HepG2 (cell line): Measurements from ENCODE around the gene FBXO2. TPM values are rescaled to one million over a fixed set of nuclear protein-coding genes. Genes with fewer than 3 reads are reported as not detected.

ENCODE experiments used
- BCL6 ChIP-seq: IDR thresholded peaks from 2 replicates; pipeline ENCODE4 v1.6.1; 2016; ENCODE audit warnings: missing genetic modification reagents, missing compliant biosample characterization
- CENPBD1 ChIP-seq: sonication (generic); formaldehyde crosslinking; IDR thresholded peaks from 2 replicates; pipeline ENCODE4 v1.8.0; 2022; ENCODE audit warnings: missing genetic modification reagents, low read depth, mild to moderate bottlenecking, borderline replicate concordance
- DRAP1 ChIP-seq: IDR thresholded peaks from 2 replicates; pipeline ENCODE4 v1.6.1; 2016; ENCODE audit warnings: missing genetic modification reagents, missing compliant biosample characterization
- HNF4G ChIP-seq, 2 experiments: sonication (generic) in 1 of 2; formaldehyde crosslinking in 1 of 2; IDR thresholded peaks; 2 replicates each; pipeline versions ENCODE4 v1.4.0 to v1.6.1; 2011 to 2020; ENCODE audit warnings: borderline replicate concordance in 2 of 2, low read depth in 2 of 2, mild to moderate bottlenecking in 2 of 2, low read length in 1 of 2, missing genetic modification reagents in 1 of 2, moderate library complexity in 1 of 2
- KIAA2018 ChIP-seq: sonication (generic); formaldehyde crosslinking; IDR thresholded peaks from 2 replicates; pipeline ENCODE4 v1.5.0; 2020; ENCODE audit warnings: mild to moderate bottlenecking, missing genetic modification reagents, borderline replicate concordance
- MATR3 ChIP-seq: sonication (generic); formaldehyde crosslinking; IDR thresholded peaks from 2 replicates; pipeline ENCODE4 v1.4.0; 2020; ENCODE audit warnings: missing genetic modification reagents
- MED1 ChIP-seq: sonication (generic); formaldehyde crosslinking; IDR thresholded peaks from 2 replicates; pipeline ENCODE4 v1.4.0; 2020; ENCODE audit warnings: missing genetic modification reagents
- MEIS2 ChIP-seq: sonication (generic); formaldehyde crosslinking; IDR thresholded peaks from 2 replicates; pipeline ENCODE4 v1.9.0; 2021; ENCODE audit warnings: mild to moderate bottlenecking, missing genetic modification reagents
- TGIF2 ChIP-seq: IDR thresholded peaks from 2 replicates; pipeline ENCODE4 v1.6.1; 2016; ENCODE audit warnings: control low read depth, missing compliant biosample characterization
- U2AF1 ChIP-seq: fragments of 200-400 bp; formaldehyde crosslinking; optimal IDR thresholded peaks from 2 replicates; pipeline ENCODE3; 2017; ENCODE audit warnings: mild to moderate bottlenecking, low read depth, low read length
- ZNF274 ChIP-seq: sonication (generic); formaldehyde crosslinking; IDR thresholded peaks from 2 replicates; pipeline ENCODE4 v1.5.1; 2020; ENCODE audit warnings: mild to moderate bottlenecking, missing genetic modification reagents
- ZNF430 ChIP-seq: sonication (generic); formaldehyde crosslinking; IDR thresholded peaks from 2 replicates; pipeline ENCODE4 v1.9.0; 2021; ENCODE audit warnings: mild to moderate bottlenecking, missing genetic modification reagents
- ZNF550 ChIP-seq: sonication (generic); formaldehyde crosslinking; IDR thresholded peaks from 2 replicates; pipeline ENCODE4 v1.4.0; 2020; ENCODE audit warnings: mild to moderate bottlenecking, missing genetic modification reagents, borderline replicate concordance
- ZNF616 ChIP-seq: sonication (generic); formaldehyde crosslinking; IDR thresholded peaks from 2 replicates; pipeline ENCODE4 v1.5.0; 2020; ENCODE audit warnings: low read depth, mild to moderate bottlenecking, missing genetic modification reagents
- ZNF687 ChIP-seq: sonication (generic); formaldehyde crosslinking; IDR thresholded peaks from 2 replicates; pipeline ENCODE4 v1.5.1; 2020; ENCODE audit warnings: mild to moderate bottlenecking, missing genetic modification reagents, moderate library complexity
- polyA plus RNA-seq, 8 experiments: library from polyadenylated mRNA; depleted of rRNA in 3 of 8; stranded (reverse) in 7 of 8; unstranded in 1 of 8; fragments of >200 nt; fragmentation: Illumina TruSeq in 4 of 8; extraction: Trizol in 4 of 8; gene quantifications; 2 replicates each; pipeline versions ENCODE4 v1.2.1 to v1.2.3, GENCODE V29; 2011 to 2016; ENCODE audit warnings: low read depth in 4 of 8, missing spikeins in 1 of 8, mixed read lengths in 1 of 8; ENCODE audit not compliant: insufficient read depth in 1 of 8
- total RNA-seq, 5 experiments: library from RNA; depleted of rRNA; stranded (reverse); fragments of >200 nt; fragmentation: Illumina TruSeq; extraction: Trizol; gene quantifications; 2 replicates each; pipeline ENCODE4 v1.2.3, GENCODE V29; 2016; ENCODE audit warnings: low read depth in 1 of 5

FBXO2 gene
- total and polyA plus RNA-seq, 2 of the 13 experiments (the other 11 are each of a cell fraction or from before 2014, with no cell fraction given) = 79.3 to 112 TPM

- no peak for TF ChIP-seq CENPBD1 (CRISPR knock-in tag)
- TF ChIP-seq ZNF430 = no peak; the same call in 1 of the 2 replicates
- no peak for TF ChIP-seq ZNF274 (CRISPR knock-in tag)
- peak; percentile 21; the same call in 1 of the 2 replicates for TF ChIP-seq MED1
- no peak for TF ChIP-seq ZNF616 (CRISPR knock-in tag)
- peak; percentile 73 for TF ChIP-seq ZNF687 (CRISPR knock-in tag)
- TF ChIP-seq HNF4G (IDR thresholded peaks at IDR 0.05; ENCODE audit: borderline replicate concordance, low read depth, low read length) = peak; percentile 65
- TF ChIP-seq HNF4G (CRISPR knock-in tag; IDR thresholded peaks at IDR 0.05; ENCODE audit: borderline replicate concordance, low read depth) = no peak; the same call in 1 of the 2 replicates
- peak; percentile 38; the same call in 1 of the 2 replicates for TF ChIP-seq TGIF2 (CRISPR knock-in tag)
- no peak for TF ChIP-seq MEIS2 (CRISPR knock-in tag)
- TF ChIP-seq DRAP1 (CRISPR knock-in tag) = 0 out of 2 replicates have a peak, but pooled peaks have one; percentile 31
- TF ChIP-seq U2AF1 = no peak
- no peak for TF ChIP-seq KIAA2018 (CRISPR knock-in tag)
- no peak for TF ChIP-seq ZNF550 (CRISPR knock-in tag)
- no peak; the same call in 1 of the 2 replicates for TF ChIP-seq BCL6
- TF ChIP-seq MATR3 (CRISPR knock-in tag) = no peak
These were observed 948 bp downstream of the FBXO2 start (continued) for GRCh38 chr1:11653101-11653860.
